Activated CD4-positive, alpha-beta T cell treated with anti-CD3 and anti-CD28 coated beads, Interleukin-2, amount 50 U/mL, for 24 hours (primary cell): Measurements from ENCODE around the gene KNL1.
"Not testable (repeated sequence)": the region's sequence is repeated elsewhere in the genome, so short reads cannot be mapped to it uniquely, and the experiment has no call there.

ENCODE experiments used
- DNase-seq, 2 donors: peaks; one replicate each; pipeline ENCODE4 v3.0.0-alpha.2; 2020; ENCODE audit warnings: low read depth in 1 of 2, low spot score in 1 of 2

Gene KNL1

GRCh38 chr15:40593588-40594428 is at the start of gene KNL1:
TSS of gene KNL1 (plus strand) at chr15:40594249. CDS start at chr15:40602932, 8,683 bp downstream.
- DNase-seq, result peak; percentile 92

- DNase-seq, result no peak
Measured at GRCh38 chr15:40545457-40545856, 48.6 kb upstream of the KNL1 start.

- no peak for DNase-seq
Measured at GRCh38 chr15:40548610-40549009, 45.4 kb upstream of the KNL1 start.

GRCh38 chr15:40549894-40550293 is 44.2 kb upstream of the KNL1 start:
- DNase-seq, result no peak

- no peak for DNase-seq
Measured at GRCh38 chr15:40550341-40551037, 43.6 kb upstream of the KNL1 start.

GRCh38 chr15:40554161-40554525 is 39.9 kb upstream of the KNL1 start:
- no peak for DNase-seq

GRCh38 chr15:40555876-40556275 is 38.2 kb upstream of the KNL1 start:
- no peak for DNase-seq

GRCh38 chr15:40558952-40559742 is 34.9 kb upstream of the KNL1 start:
- DNase-seq, result no peak

GRCh38 chr15:40562691-40563090 is 31.4 kb upstream of the KNL1 start:
- no peak for DNase-seq

GRCh38 chr15:40563426-40563825 is 30.6 kb upstream of the KNL1 start:
- DNase-seq, result no peak

GRCh38 chr15:40564591-40565332 is 29.3 kb upstream of the KNL1 start, which contains the start of gene CCDC32:
TSS of gene CCDC32 (minus strand) at chr15:40565042. CDS start at chr15:40563015, 2,027 bp downstream.
- DNase-seq, result peak; percentile 76 to 96

GRCh38 chr15:40565333-40566238 is 28.5 kb upstream of the KNL1 start:
- no peak for DNase-seq

- no peak for DNase-seq
Measured at GRCh38 chr15:40567111-40567510, 26.9 kb upstream of the KNL1 start.

- DNase-seq, result peak; percentile 85 to 93
Measured at GRCh38 chr15:40569129-40569953, 24.7 kb upstream of the KNL1 start, which contains the start of gene RPUSD2. TSS of gene RPUSD2 (plus strand) at chr15:40569299. CDS start at chr15:40569338, 39 bp downstream.

- DNase-seq, result no peak
Measured at GRCh38 chr15:40575113-40575512, 18.9 kb upstream of the KNL1 start.

- not testable (repeated sequence) for DNase-seq
Measured at GRCh38 chr15:40576914-40577313, 17.1 kb upstream of the KNL1 start.

GRCh38 chr15:40578892-40579291 is 15.2 kb upstream of the KNL1 start:
- no peak for DNase-seq

- not testable (repeated sequence) for DNase-seq
Measured at GRCh38 chr15:40581796-40582195, 12.3 kb upstream of the KNL1 start.

- no peak for DNase-seq
Measured at GRCh38 chr15:40582726-40583246, 11.3 kb upstream of the KNL1 start.
